Neural cell (in vitro differentiated cells): Measurements from ENCODE around the gene AGBL1. TPM values are rescaled to one million over a fixed set of nuclear protein-coding genes. Genes with fewer than 3 reads are reported as not detected.

Experiments used
- H2AFZ ChIP-seq: fragments of 200-600, 300-800 bp; sonication (generic), shearing (Covaris generic); 2 replicates; pipeline ENCODE4 v1.6.0; 2014; ENCODE audit warnings: low read depth, mild to moderate bottlenecking, antibody characterized with exemption, low read length, moderate library complexity
- H3F3A ChIP-seq: fragments of 200-600 bp; shearing (Covaris generic); 2 replicates; pipeline ENCODE4 v1.6.1; 2016; ENCODE audit warnings: mild to moderate bottlenecking, moderate library complexity, mixed read lengths, antibody characterized with exemption, low read length; ENCODE audit not compliant: insufficient read depth, poor library complexity, severe bottlenecking
- H3K27ac ChIP-seq: fragments of 200-600, 300-800 bp; sonication (generic), shearing (Covaris generic); 2 replicates; pipeline ENCODE4 v1.5.1; 2014; ENCODE audit warnings: mild to moderate bottlenecking, low read length, moderate library complexity
- H3K27me3 ChIP-seq: fragments of 300-800, 200-600 bp; sonication (generic), shearing (Covaris generic); 2 replicates; pipeline ENCODE4 v1.6.0; 2014; ENCODE audit warnings: mild to moderate bottlenecking, low read depth, low read length, moderate library complexity; ENCODE audit not compliant: insufficient read depth
- H3K36me3 ChIP-seq: fragments of 300-800, 200-600 bp; sonication (generic), shearing (Covaris generic); 2 replicates; pipeline ENCODE4 v1.5.1; 2014; ENCODE audit warnings: mild to moderate bottlenecking, antibody characterized with exemption, low read length, moderate library complexity; ENCODE audit not compliant: insufficient read depth
- H3K4me2 ChIP-seq: fragments of 300-800, 200-600 bp; sonication (generic), shearing (Covaris generic); 2 replicates; pipeline ENCODE4 v1.6.0; 2014; ENCODE audit warnings: mild to moderate bottlenecking, low read length
- H3K4me3 ChIP-seq: fragments of 300-800, 200-600 bp; sonication (generic), shearing (Covaris generic); 2 replicates; pipeline ENCODE4 v1.5.1; 2014; ENCODE audit warnings: mild to moderate bottlenecking, low read length, moderate library complexity
- H3K79me2 ChIP-seq: fragments of 200-600 bp; shearing (Covaris generic); replicated peaks from 2 replicates; pipeline ENCODE4 v1.6.0; 2014; ENCODE audit warnings: mild to moderate bottlenecking, low read length, moderate library complexity; ENCODE audit not compliant: insufficient read depth
- H3K9ac ChIP-seq: fragments of 300-800, 200-600 bp; sonication (generic), shearing (Covaris generic); 2 replicates; pipeline ENCODE4 v1.6.1; 2016; ENCODE audit warnings: mild to moderate bottlenecking, low read length, mixed read lengths
- H3K9me2 ChIP-seq: fragments of 200-600 bp; shearing (Covaris generic); 2 replicates; pipeline ENCODE4 v1.6.1; 2016; ENCODE audit warnings: mild to moderate bottlenecking, low read length, mixed read lengths; ENCODE audit not compliant: insufficient read depth
- H3K9me3 ChIP-seq: fragments of 200-600, 300-800 bp; sonication (generic), shearing (Covaris generic); 2 replicates; pipeline ENCODE4 v1.6.1; 2016; ENCODE audit warnings: mild to moderate bottlenecking, mixed run types, low read length, moderate library complexity, mixed read lengths
- H4K20me1 ChIP-seq: fragments of 200-600 bp; shearing (Covaris generic); 2 replicates; pipeline ENCODE4 v1.6.1; 2016; ENCODE audit warnings: mild to moderate bottlenecking, mixed run types; ENCODE audit not compliant: insufficient read depth
- CTCF ChIP-seq: fragments of 450-650 bp; IDR thresholded peaks from 2 replicates; pipeline ENCODE4 v1.5.1; 2014; ENCODE audit warnings: antibody characterized with exemption, mild to moderate bottlenecking, moderate library complexity; ENCODE audit not compliant: poor library complexity, severe bottlenecking
- EP300 ChIP-seq: fragments of 450-650 bp; conservative IDR thresholded peaks from 2 replicates; pipeline ENCODE4 v1.6.1; 2014; ENCODE audit warnings: antibody characterized with exemption, mild to moderate bottlenecking, moderate library complexity; ENCODE audit not compliant: poor library complexity, severe bottlenecking
- EZH2 ChIP-seq: fragments of 200-600, 300-800 bp; shearing (Covaris generic), sonication (generic); IDR thresholded peaks from 2 replicates; pipeline ENCODE4 v1.6.1; 2014; ENCODE audit warnings: antibody characterized with exemption, low read length, borderline replicate concordance, mild to moderate bottlenecking; ENCODE audit not compliant: insufficient read depth, poor library complexity, severe bottlenecking
- MXI1 ChIP-seq: fragments of 450-650 bp; conservative IDR thresholded peaks from 2 replicates; pipeline ENCODE4 v1.6.1; 2014; ENCODE audit warnings: antibody characterized with exemption, mild to moderate bottlenecking; ENCODE audit not compliant: poor library complexity, severe bottlenecking
- POLR2AphosphoS5 ChIP-seq: IDR thresholded peaks from 2 replicates; pipeline ENCODE4 v1.6.1; 2012
- RAD21 ChIP-seq: fragments of 450-650 bp; conservative IDR thresholded peaks from 2 replicates; pipeline ENCODE4 v1.6.1; 2014; ENCODE audit warnings: antibody characterized with exemption, mild to moderate bottlenecking, moderate library complexity
- REST ChIP-seq: IDR thresholded peaks from 2 replicates; pipeline ENCODE4 v1.6.1; 2012; ENCODE audit warnings: borderline replicate concordance
- SMC3 ChIP-seq: fragments of 450-650 bp; conservative IDR thresholded peaks from 2 replicates; pipeline ENCODE4 v1.6.1; 2014; ENCODE audit warnings: antibody characterized with exemption, mild to moderate bottlenecking, moderate library complexity; ENCODE audit not compliant: poor library complexity
- TAF1 ChIP-seq: IDR thresholded peaks from 2 replicates; pipeline ENCODE4 v1.6.1; 2012; ENCODE audit warnings: low read depth
- polyA plus RNA-seq: library from polyadenylated mRNA; depleted of rRNA; stranded (reverse); fragments of >200 nt; gene quantifications from 2 replicates; pipeline ENCODE4 v1.2.3, GENCODE V29; 2014

The AGBL1 gene
- polyA plus RNA-seq, 1 donor from 2014 or later = 0.12 TPM

GRCh38 chr15:86630946-86631345 lies 551.3 kb downstream of the AGBL1 start:
- Histone ChIP-seq H2AFZ (no peak overlapping the region), H4K20me1 (no peaks in the 10 kb centered on the region), H3K9me2 (no peaks in the 10 kb centered on the region), H3F3A (no peaks in the 10 kb centered on the region), H3K4me2 (no peak overlapping the region), H3K9me3 (no peaks in the 10 kb centered on the region), H3K36me3 (no peaks in the 10 kb centered on the region), H3K27ac (no peak overlapping the region), H3K27me3 (no peaks in the 10 kb centered on the region), H3K79me2 (no peaks in the 10 kb centered on the region), H3K4me3 (no peak overlapping the region), H3K9ac (no peak overlapping the region)
- no peak for TF ChIP-seq POLR2AphosphoS5
- TF ChIP-seq REST = no peak
- no peak for TF ChIP-seq EP300
- TF ChIP-seq CTCF = no peak
- no peak for TF ChIP-seq RAD21
- no peak for TF ChIP-seq TAF1
- TF ChIP-seq SMC3 = no peak
- no peak for TF ChIP-seq MXI1
- no peak for TF ChIP-seq EZH2

GRCh38 chr15:86634146-86634545 lies 554.5 kb downstream of the AGBL1 start:
- Histone ChIP-seq H4K20me1 (no peaks in the 10 kb centered on the region), H3K9me2 (no peaks in the 10 kb centered on the region), H3K79me2 (no peaks in the 10 kb centered on the region), H3K27ac (no peak overlapping the region), H2AFZ (no peak overlapping the region), H3K36me3 (no peaks in the 10 kb centered on the region), H3F3A (no peaks in the 10 kb centered on the region), H3K9me3 (no peaks in the 10 kb centered on the region), H3K4me3 (no peak overlapping the region), H3K9ac (no peak overlapping the region), H3K27me3 (no peaks in the 10 kb centered on the region), H3K4me2 (no peak overlapping the region)
- TF ChIP-seq TAF1 (no peak), EZH2 (no peak), POLR2AphosphoS5 (no peak), EP300 (no peak), SMC3 (no peak), CTCF (no peak), REST (no peak), RAD21 (no peak), MXI1 (no peak)
